Stimulated activated CD8-positive, alpha-beta memory T cell treated with anti-CD3 and anti-CD28 coated beads, Interleukin-15, amount 100 ng/mL, for 48 hours (primary cell): Measurements from ENCODE around the gene CASK.

Experiments
- DNase-seq, 2 donors: peaks; one replicate each; pipeline ENCODE4 v3.0.0-alpha.2; 2020; ENCODE audit warnings: low read depth in 2 of 2

The CASK gene

DNA sequence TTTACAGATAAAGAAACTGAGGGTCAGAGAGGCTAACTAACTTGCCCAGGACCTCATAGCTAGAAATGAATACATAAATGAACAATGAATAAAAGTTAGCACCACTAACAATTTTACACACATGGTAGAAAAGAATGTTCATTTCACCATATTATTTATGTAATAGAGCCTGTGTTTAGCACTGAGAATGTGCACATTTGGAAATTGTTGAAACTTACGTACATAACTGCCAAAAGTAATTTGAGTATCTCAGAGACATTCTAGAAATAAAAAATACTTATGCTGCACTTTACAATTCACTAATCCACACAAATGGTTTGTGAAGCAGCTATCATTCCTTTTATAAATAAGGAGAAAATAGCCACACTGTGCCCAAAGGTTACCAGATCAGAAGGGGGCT is 9.9 kb downstream of the CASK start:
- DNase-seq, result no peak

GRCh38 chrX:41912923-41913322 is 10.4 kb downstream of the CASK start:
- no peak for DNase-seq

DNA sequence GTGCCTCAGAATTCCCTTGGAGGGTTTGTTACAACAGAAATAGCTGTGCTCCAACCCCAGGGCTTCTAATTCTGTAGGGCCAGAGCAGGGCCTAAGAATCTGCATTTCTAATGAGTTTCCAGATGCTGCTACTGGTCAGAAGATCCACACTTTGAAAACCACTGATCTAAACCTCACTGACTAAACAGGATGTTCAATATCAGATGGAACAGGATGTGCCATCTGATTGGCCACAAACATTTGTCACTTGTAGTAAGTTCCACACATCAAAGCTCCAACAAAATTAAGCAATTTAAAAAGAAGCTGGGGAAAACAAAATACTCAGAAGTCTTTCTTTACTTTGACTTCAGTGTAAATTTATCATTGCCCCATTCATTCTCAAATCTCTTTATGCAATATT is 14.3 kb downstream of the CASK start:
- DNase-seq, result no peak

DNA sequence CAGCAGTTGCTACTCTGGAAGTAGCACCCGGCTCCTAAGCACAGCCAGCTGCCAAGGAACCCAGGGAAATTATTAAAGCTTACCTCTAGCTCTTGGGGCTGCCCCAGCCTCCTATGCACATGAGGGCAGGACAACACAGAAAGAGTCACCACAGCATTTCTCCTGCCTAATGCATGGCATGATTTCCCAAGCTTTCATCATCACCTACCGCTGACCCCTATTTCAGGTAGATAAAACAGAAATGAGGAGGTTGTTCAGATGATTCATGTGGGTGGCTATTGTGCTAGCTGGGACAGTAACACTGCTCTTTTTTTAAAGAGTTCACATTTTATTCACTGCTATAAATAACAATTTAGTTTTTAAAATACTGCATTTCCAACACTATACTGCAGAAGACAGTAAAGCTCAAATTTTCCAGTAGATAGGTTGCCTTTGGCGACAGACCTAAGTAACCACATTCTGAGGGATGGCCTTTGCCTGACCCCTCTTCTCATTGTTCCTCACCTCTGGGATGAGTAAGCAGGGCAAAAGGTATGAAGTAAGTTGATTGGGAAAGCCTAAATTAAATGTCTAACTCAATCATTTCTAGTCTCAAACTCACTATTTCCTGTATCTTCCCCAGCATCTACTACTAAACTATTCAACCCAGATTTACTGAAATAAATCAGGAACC is 16.7 kb downstream of the CASK start:
- DNase-seq, result no peak

GRCh38 chrX:41903544-41903943 is 19.8 kb downstream of the CASK start:
- no peak for DNase-seq

DNA sequence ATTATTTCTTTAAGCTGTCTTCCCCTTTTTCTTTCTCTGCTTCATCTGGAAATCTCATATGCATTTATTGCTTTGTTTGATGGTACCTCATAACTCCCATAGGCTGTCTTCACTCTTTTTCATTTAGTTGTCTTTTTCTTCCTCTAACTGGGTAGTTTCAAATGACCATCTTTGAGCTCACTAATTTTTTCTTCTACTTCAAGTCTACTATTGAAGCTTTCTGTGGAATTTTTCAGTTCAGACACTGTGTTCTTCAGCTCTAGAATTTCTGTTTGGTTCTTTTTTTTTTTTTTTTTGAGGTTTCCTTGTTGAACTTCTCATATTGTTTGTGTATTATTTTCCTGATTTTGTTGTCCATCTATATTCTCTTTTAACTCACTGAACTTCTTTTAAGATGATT is 23.0 kb downstream of the CASK start:
- no peak for DNase-seq

- DNase-seq, result no peak
These were observed 27.5 kb downstream of the CASK start for GRCh38 chrX:41895826-41896225.

DNA sequence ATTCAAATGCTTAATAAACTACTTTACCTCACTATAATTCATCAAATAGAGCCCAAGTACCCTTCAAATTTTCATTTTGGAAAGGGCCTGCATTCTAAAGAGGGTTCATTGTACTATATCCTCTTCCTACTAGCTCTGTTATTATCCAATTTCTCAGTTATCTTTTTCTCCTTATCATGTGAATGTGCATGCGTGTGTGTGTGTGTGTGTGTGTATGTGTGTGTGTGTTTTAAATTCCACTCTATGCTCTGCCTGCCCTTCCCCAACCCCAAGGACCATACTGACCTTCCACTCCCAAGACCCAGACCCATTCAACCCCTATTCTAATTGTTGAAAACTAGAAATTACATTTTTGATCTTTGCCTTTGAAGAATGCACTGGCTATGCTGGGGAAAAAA is 33.3 kb downstream of the CASK start:
- DNase-seq, result no peak

GRCh38 chrX:41889317-41890025 is 33.9 kb downstream of the CASK start:
- no peak for DNase-seq

DNA sequence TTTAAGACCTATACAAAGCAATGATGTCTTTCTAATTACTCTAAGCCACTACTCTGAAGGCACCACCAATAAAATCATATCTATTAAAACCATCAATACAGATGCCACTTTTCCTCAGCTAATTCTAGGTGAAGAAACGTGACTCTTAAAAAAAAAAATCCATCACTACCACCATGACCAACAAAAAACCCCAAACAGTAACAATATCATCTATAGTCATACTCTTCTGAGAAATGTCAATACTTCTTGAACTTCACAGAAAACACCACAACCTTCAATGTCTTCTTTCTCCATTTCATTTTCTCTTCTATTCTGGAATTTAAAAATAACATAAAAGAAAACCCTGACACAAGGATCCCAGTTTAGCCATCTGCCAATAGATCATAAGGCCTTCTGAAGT is 35.7 kb downstream of the CASK start:
- DNase-seq, result no peak

- no peak for DNase-seq
These were observed 37.6 kb downstream of the CASK start for GRCh38 chrX:41885724-41886123.

GRCh38 chrX:41881166-41881565 is 42.2 kb downstream of the CASK start:
- no peak for DNase-seq

- no peak for DNase-seq
These were observed 46.2 kb downstream of the CASK start for GRCh38 chrX:41877167-41877566.

DNA sequence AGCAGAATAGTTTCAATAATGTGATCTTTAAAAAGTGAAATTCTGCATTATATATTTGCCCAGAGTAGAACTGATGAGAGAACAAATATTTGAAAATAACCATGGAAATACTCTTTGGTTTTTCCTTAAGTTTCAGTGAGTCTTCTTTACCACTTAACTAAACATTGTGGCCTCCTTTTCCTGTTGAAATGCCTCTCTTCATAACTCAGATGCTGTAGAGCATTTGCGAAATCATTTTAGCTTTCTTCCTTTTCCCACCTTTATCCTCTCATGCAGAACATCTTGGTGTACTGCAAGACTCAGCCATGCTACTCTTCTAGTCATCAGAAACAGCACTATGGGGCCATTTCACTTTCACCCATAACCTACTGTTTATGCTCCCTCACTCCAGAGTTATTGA is 48.2 kb downstream of the CASK start:
- no peak for DNase-seq

DNA sequence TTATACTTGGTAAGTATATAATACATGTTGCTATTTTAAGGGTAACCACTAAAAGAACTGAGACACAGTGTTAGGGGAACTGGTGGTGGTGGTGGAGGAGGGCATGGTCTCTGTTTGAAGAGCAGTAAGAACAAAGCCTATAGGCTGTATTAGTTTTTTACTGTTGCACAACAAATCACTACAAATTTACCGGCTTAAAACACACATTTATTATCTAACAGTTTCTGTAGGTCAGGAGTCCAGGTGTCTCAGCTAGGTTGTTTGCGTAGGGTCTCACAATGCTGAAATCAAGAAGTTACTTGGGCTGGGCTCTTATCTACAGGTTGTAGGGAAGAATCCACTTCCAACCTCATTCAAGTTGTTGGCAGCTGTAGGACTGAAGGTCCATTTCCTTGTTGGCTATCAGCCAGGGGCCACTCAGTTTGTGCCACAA is 52.6 kb downstream of the CASK start:
- no peak for DNase-seq

GRCh38 chrX:41868392-41868977 is 54.9 kb downstream of the CASK start:
- DNase-seq, result no peak

DNA sequence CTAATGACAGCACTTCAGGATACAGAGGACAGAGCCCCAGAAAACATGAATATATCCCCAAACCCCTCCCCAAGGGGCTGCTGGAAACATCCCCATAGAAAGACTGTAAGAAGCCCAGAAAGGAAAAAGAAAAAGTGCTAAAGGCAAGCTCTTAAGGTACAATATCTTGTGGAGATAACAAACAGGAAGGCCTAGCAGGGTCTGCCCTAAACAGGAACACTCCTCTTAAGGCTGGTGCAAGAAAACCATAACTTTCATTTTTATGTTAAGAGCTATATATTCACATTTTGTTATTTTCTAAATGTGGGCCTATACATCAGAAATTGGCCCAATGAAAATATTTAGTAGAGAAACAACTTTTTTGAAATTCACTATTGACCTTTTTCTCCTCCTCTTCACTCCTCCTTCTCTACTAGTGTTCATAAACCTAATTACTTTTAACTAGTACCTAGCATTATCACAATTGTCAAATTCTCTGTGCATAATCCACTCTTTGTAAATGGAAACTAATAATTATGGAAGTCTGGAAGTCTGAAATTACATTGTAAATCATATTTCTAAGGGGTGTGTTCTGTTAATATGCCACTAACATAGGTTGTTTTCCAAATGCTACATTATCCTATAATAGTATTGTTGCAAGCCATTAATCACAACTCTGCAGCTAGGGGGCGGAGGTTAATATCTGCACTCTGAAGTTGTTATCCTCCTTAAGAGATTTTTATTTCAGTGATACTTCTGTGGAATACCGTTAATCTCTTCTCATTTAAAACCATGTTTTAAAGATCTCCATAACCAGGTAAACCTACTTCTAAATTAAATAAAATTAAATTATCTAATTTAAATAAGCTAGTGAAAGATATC is 59.8 kb downstream of the CASK start:
- no peak for DNase-seq

DNA sequence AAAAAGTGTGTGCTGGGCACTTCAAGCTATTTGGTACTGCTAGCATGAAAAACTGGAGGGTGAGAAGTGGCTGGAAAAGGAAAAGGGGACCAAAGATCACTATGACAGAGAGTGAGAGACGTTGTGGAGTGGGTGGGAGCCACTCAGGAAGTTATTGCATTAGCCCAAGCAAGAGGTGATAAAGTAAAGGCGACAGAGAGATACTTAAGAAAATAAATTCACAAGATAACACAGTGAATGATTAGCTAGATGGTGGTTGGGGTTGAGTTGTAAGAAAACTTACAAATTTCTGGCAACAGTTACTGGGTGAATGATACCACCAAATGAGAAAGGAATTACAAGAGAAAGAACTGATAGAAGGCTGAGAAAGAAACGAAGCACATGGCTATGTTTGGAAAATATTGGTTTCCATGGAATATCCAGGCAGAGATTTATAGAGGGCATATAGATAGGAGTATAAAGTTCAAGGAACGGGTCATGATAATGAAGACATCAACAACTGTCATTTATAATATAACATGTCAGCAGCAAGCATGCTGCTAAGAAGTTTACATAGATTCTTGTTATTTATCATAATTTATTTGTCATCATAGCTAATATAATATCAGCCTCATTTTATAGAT is 60.7 kb downstream of the CASK start:
- no peak for DNase-seq

- no peak for DNase-seq
These were observed 65.1 kb downstream of the CASK start for GRCh38 chrX:41858161-41858775.

- DNase-seq, result no peak
These were observed 65.7 kb downstream of the CASK start for GRCh38 chrX:41857670-41858069.

- DNase-seq, result no peak
These were observed 76.6 kb downstream of the CASK start for GRCh38 chrX:41846714-41847113.
